ENCODE measurements around the gene FAM43A.

Gene FAM43A

GRCh38 chr3:194676471-194676870 is 9.2 kb upstream of the FAM43A start:
- no peak for DNase-seq

GRCh38 chr3:194680888-194681615 is 4.6 kb upstream of the FAM43A start:
- no peak for DNase-seq

GRCh38 chr3:194682189-194682693 is 3.4 kb upstream of the FAM43A start:
- no peak for DNase-seq

DNA sequence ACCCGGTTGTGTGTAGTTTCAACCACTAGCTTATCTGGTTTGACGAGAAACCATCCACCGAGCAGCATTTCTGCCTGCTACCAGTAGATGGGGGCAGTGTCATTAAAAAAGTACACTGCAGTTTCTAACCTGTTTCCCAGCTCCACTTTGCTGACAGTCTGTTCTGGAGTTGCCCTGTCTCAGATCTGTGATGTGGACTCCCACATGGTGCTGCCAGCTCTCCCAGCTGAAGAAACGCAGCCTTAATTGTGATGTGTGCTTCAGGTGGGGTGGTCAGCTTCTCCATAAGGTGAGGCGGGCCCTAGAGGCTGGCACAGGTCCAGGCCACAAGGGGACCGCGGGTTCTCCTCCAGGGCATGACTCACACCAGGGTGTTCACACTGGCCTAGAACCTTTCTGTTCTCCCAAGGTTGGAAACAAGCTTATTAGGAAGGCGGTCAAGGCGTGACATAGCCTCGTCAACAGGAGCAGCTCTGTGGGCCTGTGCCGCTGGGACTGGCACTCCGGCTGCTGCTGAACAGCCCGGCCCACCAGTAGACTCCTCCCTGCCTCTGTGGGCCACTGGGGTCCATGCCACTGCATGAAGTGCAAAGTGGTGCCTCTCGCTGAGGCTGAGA is 2.9 kb upstream of the FAM43A start:
- peak; percentile 14 for DNase-seq

GRCh38 chr3:194683380-194683779 is 2.3 kb upstream of the FAM43A start:
- DNase-seq = no peak

DNA sequence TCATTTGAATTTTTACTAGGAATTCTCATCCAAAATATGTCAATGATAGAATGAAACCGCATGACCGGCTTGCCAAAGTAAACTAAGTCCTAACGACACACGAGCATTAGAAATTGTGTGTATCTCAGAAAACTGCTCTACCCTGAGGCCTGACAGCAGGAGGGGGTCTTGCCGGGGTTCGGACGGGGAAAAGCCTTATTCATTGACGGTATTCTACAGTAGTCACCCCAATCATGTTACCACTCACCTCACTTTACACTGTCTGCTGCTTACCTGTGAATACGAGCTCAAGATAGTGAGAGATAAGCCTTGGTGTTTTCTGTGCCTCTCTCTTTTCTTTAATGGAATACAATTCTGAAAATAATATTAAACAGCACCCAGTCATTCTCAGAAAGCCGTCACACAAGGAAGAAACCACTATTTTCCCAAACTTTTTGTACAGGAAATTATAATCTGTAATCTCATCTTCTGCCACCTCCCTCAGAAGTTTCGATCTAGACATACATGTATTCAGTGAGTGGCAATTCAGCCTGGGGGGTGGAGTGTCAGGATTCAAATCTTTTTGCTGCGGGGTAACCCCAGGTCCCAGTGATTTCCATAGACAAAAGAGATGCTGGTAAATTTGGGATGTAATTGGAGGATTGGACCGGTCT is 492 bp upstream of the FAM43A start:
- DNase-seq = no peak

- DNase-seq = no peak
These were observed 732 bp downstream of the FAM43A start for GRCh38 chr3:194686414-194686815.

GRCh38 chr3:194686816-194687637 is 1.3 kb downstream of the FAM43A start:
- no peak for DNase-seq

- DNase-seq = peak; percentile 30
These were observed 2.0 kb downstream of the FAM43A start for GRCh38 chr3:194687638-194688199.

- no peak for DNase-seq
These were observed 2.6 kb downstream of the FAM43A start for GRCh38 chr3:194688200-194688740.

- DNase-seq = no peak
These were observed 3.3 kb downstream of the FAM43A start for GRCh38 chr3:194688946-194689345.

GRCh38 chr3:194689493-194689944 is 3.8 kb downstream of the FAM43A start:
- DNase-seq = no peak

- no peak for DNase-seq
These were observed 5.1 kb downstream of the FAM43A start for GRCh38 chr3:194690501-194691372.

DNA sequence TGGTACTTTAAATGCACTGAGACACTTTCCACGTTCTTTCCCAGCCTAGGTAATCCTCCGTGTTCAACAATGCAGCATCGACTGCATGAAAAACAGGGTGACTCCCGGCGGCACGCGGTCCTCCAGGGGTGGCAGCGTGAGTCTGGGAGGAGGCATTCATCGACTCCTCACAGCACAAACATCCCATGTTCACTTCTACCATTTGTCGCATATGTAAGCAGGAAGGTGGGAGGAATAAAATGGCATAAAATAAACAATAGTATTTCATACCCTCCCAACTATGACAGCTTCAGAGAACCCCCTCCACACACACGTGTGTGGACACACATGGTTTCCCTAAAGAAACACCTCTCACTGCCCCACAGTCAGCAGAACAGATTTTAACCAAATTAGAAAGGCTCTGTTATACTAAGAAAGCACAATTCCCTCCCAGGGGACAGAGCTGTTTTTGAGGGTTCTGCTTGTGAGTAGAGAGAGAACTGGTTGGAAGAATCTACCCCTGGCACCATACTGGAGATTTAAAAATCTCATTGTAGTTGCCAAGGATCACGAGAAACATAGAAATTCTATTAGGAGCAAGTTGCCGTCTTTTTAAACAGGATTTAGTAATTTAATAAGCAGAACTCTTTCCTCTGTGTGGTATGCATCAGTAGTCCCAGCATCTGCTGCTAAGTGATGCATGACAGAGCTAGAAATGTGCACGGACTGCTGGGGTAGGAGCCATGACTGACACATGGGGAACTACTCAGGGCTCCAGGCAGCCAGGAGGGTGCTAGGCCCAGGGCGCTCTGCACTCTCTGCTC is 6.0 kb downstream of the FAM43A start:
- no peak for DNase-seq

GRCh38 chr3:194696702-194697101 is 11.0 kb downstream of the FAM43A start:
- no peak for DNase-seq

DNA sequence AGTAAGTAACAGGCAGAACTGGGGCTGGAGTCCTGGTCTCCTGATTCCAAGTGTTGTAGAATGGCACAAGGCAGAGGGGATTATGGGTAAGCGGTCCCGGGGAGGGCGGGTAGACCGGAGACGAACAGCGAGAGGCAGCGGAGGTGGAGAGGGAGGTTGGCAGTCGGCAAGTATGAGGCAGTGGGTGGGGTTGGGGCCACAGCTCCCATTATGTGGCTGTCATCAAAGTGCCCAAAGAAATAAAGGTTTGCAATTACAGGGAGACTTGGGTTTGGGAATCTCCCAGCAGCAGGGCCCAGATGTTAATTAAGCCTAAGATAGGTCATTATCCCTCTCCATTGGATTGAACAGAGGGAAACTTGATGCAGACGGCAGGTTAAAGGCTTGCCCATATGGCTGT is 16.9 kb downstream of the FAM43A start:
- DNase-seq = no peak

DNA sequence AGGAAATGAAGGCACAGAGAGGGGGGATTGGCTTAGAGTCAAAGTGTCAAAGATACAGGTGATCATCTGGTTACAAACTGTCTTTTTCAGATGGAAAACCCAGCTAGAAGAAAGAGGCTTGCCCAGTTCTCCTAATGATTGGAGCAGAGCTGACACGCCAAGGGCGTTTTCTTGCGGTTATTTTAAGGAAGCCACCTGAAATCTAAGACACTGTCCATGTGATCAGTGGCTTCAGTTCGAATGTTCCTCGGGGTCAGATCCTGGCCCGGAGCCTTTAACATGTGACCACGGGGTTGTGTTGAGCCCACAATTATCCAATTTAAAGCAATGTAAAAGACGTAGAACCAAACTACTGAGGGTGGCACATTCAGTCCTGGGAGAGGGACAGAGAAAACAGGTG is 19.5 kb downstream of the FAM43A start:
- no peak for DNase-seq

GRCh38 chr3:194705761-194706160 is 20.1 kb downstream of the FAM43A start:
- DNase-seq = no peak

DNA sequence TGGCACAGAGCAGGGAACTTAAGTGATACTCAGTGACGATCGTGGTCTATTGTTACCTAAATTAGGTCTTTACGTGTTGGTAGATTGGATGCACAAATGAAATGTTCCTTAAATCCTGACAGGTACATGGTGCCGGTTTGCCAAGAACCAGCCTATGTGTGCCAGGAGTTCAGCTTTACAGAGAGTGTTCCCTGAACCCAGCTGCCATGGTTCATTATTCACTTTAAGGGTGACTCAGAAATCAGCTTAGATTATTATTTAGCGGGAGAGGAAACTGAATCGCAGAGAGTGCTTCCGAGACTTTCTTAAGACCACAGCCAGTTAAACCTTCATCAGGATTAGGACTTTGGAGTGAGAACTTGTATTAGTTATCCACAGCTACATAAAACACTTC is 21.5 kb downstream of the FAM43A start:
- no peak for DNase-seq

DNA sequence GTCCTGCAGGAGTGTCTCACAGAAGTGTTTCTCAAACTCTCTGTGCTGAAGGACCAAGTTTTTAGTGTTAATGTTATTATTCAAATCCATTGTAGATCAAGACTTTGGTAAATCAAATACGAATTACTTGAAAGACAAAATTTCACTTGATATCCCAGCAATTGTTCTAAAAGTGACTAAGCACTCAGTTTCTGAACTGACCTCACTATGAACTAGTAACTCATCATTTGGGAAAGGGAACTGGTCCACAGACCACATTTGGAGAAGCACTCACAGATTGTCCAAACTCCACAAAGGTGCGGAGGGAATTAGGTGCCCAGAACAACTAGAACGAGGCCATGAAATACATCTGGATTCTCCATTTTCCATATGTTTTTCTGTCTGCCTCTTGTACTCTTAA is 25.6 kb downstream of the FAM43A start:
- DNase-seq = no peak

Measured in effector CD8-positive, alpha-beta T cell (primary cell).